ENCODE results near the gene CHD6. TPM values are rescaled to one million over a fixed set of nuclear protein-coding genes. Genes with fewer than 3 reads are reported as not detected.

The CHD6 gene
- total RNA-seq, 2 experiments from 2014 or later, result 26.9 to 45.7 TPM

GRCh38 chr20:41377275-41377674 lies 240.9 kb downstream of the CHD6 start:
- no peaks in the 10 kb centered on the region for H3K9me2 ChIP-seq (ENCODE audit: insufficient read depth, low read length)
- BruUV-seq (replicated peaks), result no TSS peak
- no peak overlapping the region for H3K27ac ChIP-seq (ENCODE audit: low read depth, low read length, poor library complexity, severe bottlenecking)
- no peaks in the 10 kb centered on the region for H3K36me3 ChIP-seq (ENCODE audit: insufficient read depth, low read length)
- no peaks in the 10 kb centered on the region for H3K4me1 ChIP-seq (ENCODE audit: insufficient read depth, low read length, poor library complexity, severe bottlenecking)
- intact Hi-C loops (cut with micrococcal nuclease; ENCODE audit: unreplicated experiment), result no loop called here
- H3K4me2 ChIP-seq (ENCODE audit: low read length), result no peak overlapping the region
- H4K20me1 ChIP-seq (ENCODE audit: insufficient read depth, low read length), result no peaks in the 10 kb centered on the region
- no peaks in the 10 kb centered on the region for H3K9me3 ChIP-seq (ENCODE audit: low read length)
- DNase-seq (ENCODE audit: low spot score), result no peak
- TF ChIP-seq EZH2phosphoT487 (IDR thresholded peaks at IDR 0.05; ENCODE audit: borderline replicate concordance, low read depth, low read length), result no peak
- TF ChIP-seq CTCF (conservative IDR thresholded peaks at IDR 0.05; ENCODE audit: low read length), result no peak
- H3K79me2 ChIP-seq (ENCODE audit: insufficient read depth, low read depth, low read length), result no peaks in the 10 kb centered on the region
- POLR2A ChIA-PET, result no interaction called here
- no peak overlapping the region for H3K4me3 ChIP-seq (ENCODE audit: low read depth, low read length, poor library complexity, severe bottlenecking)
- H2AFZ ChIP-seq (ENCODE audit: low read length), result no peak overlapping the region
- CTCF ChIA-PET (ENCODE audit: unreplicated experiment), result no interaction called here

- H3K4me3 ChIP-seq (ENCODE audit: low read depth, low read length, poor library complexity, severe bottlenecking), result no peak overlapping the region
- no peaks in the 10 kb centered on the region for H3K9me2 ChIP-seq (ENCODE audit: insufficient read depth, low read length)
- H3K4me1 ChIP-seq (ENCODE audit: insufficient read depth, low read length, poor library complexity, severe bottlenecking), result no peaks in the 10 kb centered on the region
- H3K9me3 ChIP-seq (ENCODE audit: low read length), result no peaks in the 10 kb centered on the region
- H3K4me2 ChIP-seq (ENCODE audit: low read length), result no peak overlapping the region
- DNase-seq (ENCODE audit: low spot score), result no peak
- intact Hi-C loops (cut with micrococcal nuclease; ENCODE audit: unreplicated experiment), result no loop called here
- no TSS peak for BruUV-seq (replicated peaks)
- no peak overlapping the region for H3K27ac ChIP-seq (ENCODE audit: low read depth, low read length, poor library complexity, severe bottlenecking)
- TF ChIP-seq EZH2phosphoT487 (IDR thresholded peaks at IDR 0.05; ENCODE audit: borderline replicate concordance, low read depth, low read length) (no peak), CTCF (conservative IDR thresholded peaks at IDR 0.05; ENCODE audit: low read length) (no peak)
- no peaks in the 10 kb centered on the region for H3K79me2 ChIP-seq (ENCODE audit: insufficient read depth, low read depth, low read length)
- ChIA-PET CTCF (ENCODE audit: unreplicated experiment) (no interaction called here), POLR2A (interaction anchor here (0.6 kb wide), 1 partner anchor 271 kb away, joined by 11 read pairs; no protein-coding TSS in a partner anchor)
- no peaks in the 10 kb centered on the region for H3K36me3 ChIP-seq (ENCODE audit: insufficient read depth, low read length)
- H4K20me1 ChIP-seq (ENCODE audit: insufficient read depth, low read length), result no peaks in the 10 kb centered on the region
- no peak overlapping the region for H2AFZ ChIP-seq (ENCODE audit: low read length)
These were observed 241.8 kb downstream of the CHD6 start for GRCh38 chr20:41376349-41376748.

- Histone ChIP-seq H3K27ac (ENCODE audit: low read depth, low read length, poor library complexity, severe bottlenecking) (no peak overlapping the region), H3K9me3 (ENCODE audit: low read length) (no peaks in the 10 kb centered on the region), H3K9me2 (ENCODE audit: insufficient read depth, low read length) (no peaks in the 10 kb centered on the region), H4K20me1 (ENCODE audit: insufficient read depth, low read length) (no peaks in the 10 kb centered on the region), H3K36me3 (ENCODE audit: insufficient read depth, low read length) (no peaks in the 10 kb centered on the region), H3K4me1 (ENCODE audit: insufficient read depth, low read length, poor library complexity, severe bottlenecking) (no peaks in the 10 kb centered on the region), H3K4me2 (ENCODE audit: low read length) (no peak overlapping the region), H3K4me3 (ENCODE audit: low read depth, low read length, poor library complexity, severe bottlenecking) (no peak overlapping the region), H3K79me2 (ENCODE audit: insufficient read depth, low read depth, low read length) (no peaks in the 10 kb centered on the region), H2AFZ (ENCODE audit: low read length) (no peak overlapping the region)
- POLR2A ChIA-PET, result no interaction called here
- TF ChIP-seq CTCF (conservative IDR thresholded peaks at IDR 0.05; ENCODE audit: low read length) (no peak), EZH2phosphoT487 (IDR thresholded peaks at IDR 0.05; ENCODE audit: borderline replicate concordance, low read depth, low read length) (no peak)
- no TSS peak for BruUV-seq (replicated peaks)
- no peak for DNase-seq (ENCODE audit: low spot score)
- CTCF ChIA-PET (ENCODE audit: unreplicated experiment), result no interaction called here
- intact Hi-C loops (cut with micrococcal nuclease; ENCODE audit: unreplicated experiment), result no loop called here
These were observed 242.3 kb downstream of the CHD6 start for GRCh38 chr20:41375846-41376245.

Measured in OCI-LY7 (cell line).